HEK293 (cell line): ENCODE measurements around the gene ANO6.

Experiments used
- AEBP2 ChIP-seq: fragments of 450-650 bp; formaldehyde crosslinking; IDR thresholded peaks from 2 replicates; pipeline ENCODE4 v1.5.1; 2016; ENCODE audit warnings: missing biosample characterization, missing genetic modification characterization, borderline replicate concordance
- CTCF ChIP-seq: fragments of 450-650 bp; formaldehyde crosslinking; IDR thresholded peaks from 2 replicates; pipeline ENCODE4 v1.5.1; 2016; ENCODE audit warnings: missing biosample characterization, missing genetic modification characterization
- GLIS1 ChIP-seq: fragments of 450-650 bp; formaldehyde crosslinking; IDR thresholded peaks from 2 replicates; pipeline ENCODE4 v1.5.1; 2016; ENCODE audit warnings: missing biosample characterization, missing genetic modification characterization
- KLF1 ChIP-seq: fragments of 450-650 bp; formaldehyde crosslinking; IDR thresholded peaks from 2 replicates; pipeline ENCODE4 v1.5.1; 2016; ENCODE audit warnings: missing biosample characterization, missing genetic modification characterization
- SCRT2 ChIP-seq: fragments of 450-650 bp; formaldehyde crosslinking; IDR thresholded peaks from 2 replicates; pipeline ENCODE4 v1.5.1; 2016; ENCODE audit warnings: missing biosample characterization, missing genetic modification characterization
- ZFP69B ChIP-seq: fragments of 450-650 bp; formaldehyde crosslinking; IDR thresholded peaks from 2 replicates; pipeline ENCODE4 v1.5.1; 2016; ENCODE audit warnings: missing biosample characterization, missing genetic modification characterization
- ZNF121 ChIP-seq: fragments of 450-650 bp; formaldehyde crosslinking; IDR thresholded peaks from 2 replicates; pipeline ENCODE4 v1.5.1; 2016; ENCODE audit warnings: missing biosample characterization, missing genetic modification characterization
- ZNF221 ChIP-seq: fragments of 450-650 bp; formaldehyde crosslinking; IDR thresholded peaks from 2 replicates; pipeline ENCODE4 v1.5.1; 2017; ENCODE audit warnings: missing biosample characterization, missing genetic modification characterization, borderline replicate concordance
- ZNF350 ChIP-seq: fragments of 450-650 bp; formaldehyde crosslinking; IDR thresholded peaks from 2 replicates; pipeline ENCODE4 v1.5.0; 2017; ENCODE audit warnings: missing biosample characterization, mild to moderate bottlenecking, missing genetic modification characterization

DNA sequence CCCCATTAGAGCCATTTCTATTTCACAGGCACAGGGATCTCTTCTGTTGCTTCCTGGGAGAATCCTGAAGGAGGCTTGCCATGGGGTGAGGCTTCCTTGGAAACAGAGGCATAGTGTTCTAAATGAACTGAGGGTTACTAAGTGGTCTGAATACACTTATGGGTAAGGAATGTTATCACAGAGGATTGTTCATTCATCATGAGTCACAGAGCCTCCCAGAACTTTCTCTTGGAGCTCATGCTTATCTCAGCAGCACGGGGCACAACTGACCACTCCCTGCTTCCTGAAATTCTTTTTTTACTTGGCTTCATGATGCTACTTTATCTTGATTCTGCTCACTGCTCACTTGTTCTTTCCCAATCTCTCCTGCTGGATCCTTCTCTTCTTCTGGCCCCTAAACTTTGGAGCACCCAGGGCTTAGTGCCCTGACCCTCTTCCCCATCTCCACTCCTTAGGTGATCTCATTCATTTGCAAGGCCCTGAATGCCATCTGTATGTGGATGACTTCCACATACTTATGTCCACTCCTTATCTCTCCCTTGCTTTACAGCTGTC is 57.9 kb downstream of the ANO6 start:
- TF ChIP-seq ZNF121 (tag by site-specific recombination), result no peak
- no peak for TF ChIP-seq AEBP2
- TF ChIP-seq ZNF350 (tag by site-specific recombination), result no peak
- no peak for TF ChIP-seq GLIS1 (tag by site-specific recombination)
- no peak for TF ChIP-seq SCRT2 (tag by site-specific recombination)
- TF ChIP-seq CTCF (tag by site-specific recombination), result no peak
- TF ChIP-seq ZNF221 (tag by site-specific recombination), result no peak
- no peak for TF ChIP-seq ZFP69B (tag by site-specific recombination)
- no peak for TF ChIP-seq KLF1 (tag by site-specific recombination)
